Mononuclear cell (primary cell): ENCODE measurements around the gene SAMD14. TPM values are rescaled to one million over a fixed set of nuclear protein-coding genes. Genes with fewer than 3 reads are reported as not detected.

Experiments
- H3K27me3 ChIP-seq: 2 replicates; pipeline ENCODE4 v1.6.0; 2011; ENCODE audit warnings: low read length, control low read depth; ENCODE audit not compliant: insufficient read depth
- H3K4me1 ChIP-seq: 2 replicates; pipeline ENCODE4 v1.5.1; 2011; ENCODE audit warnings: mild to moderate bottlenecking, low read length, control low read depth; ENCODE audit not compliant: insufficient read depth
- H3K4me3 ChIP-seq: 2 replicates; pipeline ENCODE4 v1.5.1; 2011; ENCODE audit warnings: mild to moderate bottlenecking, low read length, moderate library complexity
- H3K9me3 ChIP-seq: 2 replicates; pipeline ENCODE4 v1.5.1; 2011; ENCODE audit warnings: low read depth, mild to moderate bottlenecking, control low read depth, low read length
- total RNA-seq: library from RNA; depleted of rRNA; stranded (reverse); fragments of >200 nt; gene quantifications from one replicate; pipeline ENCODE4 v1.2.3, GENCODE V29; 2012

The SAMD14 gene
- total RNA-seq, 1 donor, result 0.63 TPM

DNA sequence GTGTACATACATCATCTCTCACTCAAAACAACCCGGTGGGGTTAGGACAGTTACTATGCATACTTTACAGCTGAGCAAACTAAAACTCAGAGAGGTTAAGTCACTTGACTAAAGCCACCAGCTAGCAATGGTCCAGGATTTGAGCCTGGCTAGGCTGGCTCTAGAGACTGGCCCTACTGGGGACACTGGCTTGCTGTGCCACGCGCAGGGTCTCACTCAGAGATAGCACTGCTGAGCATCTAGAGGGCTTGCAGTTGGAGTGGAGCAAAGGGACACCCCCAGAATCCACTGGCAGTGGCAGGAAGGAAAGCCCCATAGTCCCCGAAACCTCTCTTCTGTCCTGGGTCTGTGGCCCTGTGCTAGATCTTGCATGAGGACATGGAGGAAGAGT, 11.1 kb downstream of the SAMD14 start:
- Histone ChIP-seq H3K4me1 (peaks cover 11% of the 10 kb centered on the region), H3K27me3 (peaks cover 43% of the 10 kb centered on the region), H3K4me3 (no peak overlapping the region), H3K9me3 (no peaks in the 10 kb centered on the region)

- peaks cover 43% of the 10 kb centered on the region for H3K27me3 ChIP-seq
- H3K9me3 ChIP-seq, result no peaks in the 10 kb centered on the region
- H3K4me1 ChIP-seq, result peaks cover 11% of the 10 kb centered on the region
- H3K4me3 ChIP-seq, result no peak overlapping the region
Observed at GRCh38 chr17:50118076-50118827, 11.7 kb downstream of the SAMD14 start.

DNA sequence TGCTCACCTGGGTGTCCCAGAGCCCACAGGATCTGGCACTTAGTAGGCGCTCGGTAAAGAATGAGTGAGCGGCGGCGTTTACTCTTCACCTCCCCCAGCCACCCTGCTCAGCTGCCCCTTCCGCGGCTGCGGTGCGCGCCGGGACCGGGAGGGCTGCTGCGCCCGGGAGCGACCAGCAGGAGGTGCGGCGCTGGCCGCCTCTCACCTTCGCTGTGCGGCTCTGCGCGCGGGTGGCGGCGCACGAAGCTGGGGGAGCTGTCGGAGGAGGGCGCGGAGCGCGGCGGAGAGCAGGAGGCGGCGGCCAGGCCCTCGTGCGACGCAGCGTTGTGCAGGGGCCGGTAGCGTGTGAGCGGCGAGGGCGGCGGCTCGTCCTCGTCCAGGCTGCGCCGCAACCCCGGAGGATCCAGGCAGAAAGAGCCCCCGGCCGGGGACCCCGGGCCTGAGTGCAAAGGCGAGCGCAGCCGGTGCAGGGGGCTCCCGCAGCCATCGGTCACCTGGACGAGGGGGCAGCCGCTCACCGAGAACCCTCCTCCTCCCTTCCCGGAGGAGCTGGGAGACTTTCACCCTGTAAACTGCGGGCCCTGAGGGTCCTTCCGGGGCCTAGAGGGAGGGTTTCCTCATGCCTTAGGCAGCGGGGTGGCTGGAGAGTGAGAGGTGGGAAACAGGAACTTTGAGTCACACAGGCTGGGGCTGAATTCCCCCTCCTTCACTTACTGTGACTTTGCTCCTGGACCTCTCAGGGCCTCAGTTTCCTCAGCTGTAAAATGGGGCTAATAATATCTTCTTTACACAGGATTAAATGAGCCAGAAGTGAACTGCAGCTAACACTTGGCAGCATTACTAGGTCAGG, 12.5 kb downstream of the SAMD14 start:
- peaks cover 43% of the 10 kb centered on the region for H3K27me3 ChIP-seq

DNA sequence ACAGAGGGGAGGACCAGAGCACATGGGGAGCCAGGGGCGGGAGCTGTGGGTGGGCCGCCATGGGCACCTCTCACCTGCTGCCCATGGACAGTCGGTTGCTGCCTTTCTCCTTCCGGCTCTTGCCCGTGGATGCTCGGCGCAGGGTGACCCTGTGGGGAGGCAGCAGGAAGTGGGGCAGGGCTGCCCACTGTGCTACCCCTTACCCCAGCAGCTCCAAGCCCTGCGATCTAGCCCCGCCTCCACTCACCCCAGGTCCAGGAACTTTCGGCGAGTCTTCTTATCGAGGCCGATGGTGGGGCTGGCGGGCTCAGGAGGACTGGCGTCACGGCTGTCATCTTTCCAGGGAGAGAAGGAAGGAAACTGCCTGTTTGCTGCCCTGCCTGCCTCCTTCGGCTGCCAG, 14.2 kb downstream of the SAMD14 start:
- H3K4me1 ChIP-seq, result peaks cover 11% of the 10 kb centered on the region
- no peak overlapping the region for H3K4me3 ChIP-seq
- H3K27me3 ChIP-seq, result peaks cover 43% of the 10 kb centered on the region
- H3K9me3 ChIP-seq, result no peaks in the 10 kb centered on the region

More for the DNA sequence above, 12.5 kb downstream of the SAMD14 start:
- Histone ChIP-seq H3K4me3 (no peak overlapping the region), H3K4me1 (peaks cover 11% of the 10 kb centered on the region), H3K9me3 (no peaks in the 10 kb centered on the region)

DNA sequence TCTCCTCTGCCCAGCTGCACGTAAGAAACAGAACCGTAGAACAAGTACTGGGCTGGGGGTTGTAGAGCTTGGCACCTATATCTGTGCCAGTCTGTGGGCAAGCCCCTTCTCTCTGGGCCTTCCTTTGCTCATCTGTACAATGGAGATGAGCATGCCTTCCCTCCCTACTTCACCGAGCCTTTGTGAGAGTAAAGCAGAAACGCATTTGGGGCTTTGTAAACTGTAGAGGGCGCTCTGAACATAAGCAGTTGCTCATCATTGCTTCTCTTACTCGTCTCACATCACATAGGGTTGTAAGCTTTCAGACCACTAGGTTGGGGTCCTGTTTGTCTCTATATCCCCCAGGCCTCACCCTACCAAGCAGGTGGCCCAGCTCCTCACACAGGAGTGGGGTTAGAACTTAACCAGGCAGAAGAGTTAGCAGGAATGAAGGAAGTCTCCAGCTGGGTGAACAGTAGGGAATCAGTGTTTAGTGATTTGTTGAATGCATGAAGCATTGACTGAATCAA, 15.1 kb downstream of the SAMD14 start:
- H3K27me3 ChIP-seq, result peaks cover 38% of the 10 kb centered on the region
- peaks cover 11% of the 10 kb centered on the region for H3K4me1 ChIP-seq
- H3K4me3 ChIP-seq, result no peak overlapping the region
- no peaks in the 10 kb centered on the region for H3K9me3 ChIP-seq

DNA sequence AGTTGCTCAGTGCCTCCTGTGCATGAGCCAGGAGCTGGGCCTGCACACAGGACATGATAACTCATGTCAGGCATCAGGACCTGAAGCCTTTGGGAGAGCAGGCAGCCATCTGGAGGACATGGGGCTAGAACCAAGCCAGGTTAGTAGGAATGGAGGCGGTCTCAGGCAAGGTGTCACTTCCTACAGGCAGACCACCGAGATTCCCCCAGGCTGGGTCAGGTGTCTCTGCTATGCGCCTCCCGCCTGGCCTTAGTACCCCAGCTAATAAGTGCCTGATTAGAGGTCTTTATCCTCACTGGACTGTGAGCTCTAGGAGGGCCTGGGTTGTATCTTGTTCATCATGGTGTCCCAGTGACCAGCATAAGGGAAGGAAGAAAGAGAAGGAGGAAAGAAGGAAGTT, 15.6 kb downstream of the SAMD14 start:
- no peak overlapping the region for H3K4me3 ChIP-seq
- H3K9me3 ChIP-seq, result no peaks in the 10 kb centered on the region
- peaks cover 38% of the 10 kb centered on the region for H3K27me3 ChIP-seq
- peaks cover 11% of the 10 kb centered on the region for H3K4me1 ChIP-seq

DNA sequence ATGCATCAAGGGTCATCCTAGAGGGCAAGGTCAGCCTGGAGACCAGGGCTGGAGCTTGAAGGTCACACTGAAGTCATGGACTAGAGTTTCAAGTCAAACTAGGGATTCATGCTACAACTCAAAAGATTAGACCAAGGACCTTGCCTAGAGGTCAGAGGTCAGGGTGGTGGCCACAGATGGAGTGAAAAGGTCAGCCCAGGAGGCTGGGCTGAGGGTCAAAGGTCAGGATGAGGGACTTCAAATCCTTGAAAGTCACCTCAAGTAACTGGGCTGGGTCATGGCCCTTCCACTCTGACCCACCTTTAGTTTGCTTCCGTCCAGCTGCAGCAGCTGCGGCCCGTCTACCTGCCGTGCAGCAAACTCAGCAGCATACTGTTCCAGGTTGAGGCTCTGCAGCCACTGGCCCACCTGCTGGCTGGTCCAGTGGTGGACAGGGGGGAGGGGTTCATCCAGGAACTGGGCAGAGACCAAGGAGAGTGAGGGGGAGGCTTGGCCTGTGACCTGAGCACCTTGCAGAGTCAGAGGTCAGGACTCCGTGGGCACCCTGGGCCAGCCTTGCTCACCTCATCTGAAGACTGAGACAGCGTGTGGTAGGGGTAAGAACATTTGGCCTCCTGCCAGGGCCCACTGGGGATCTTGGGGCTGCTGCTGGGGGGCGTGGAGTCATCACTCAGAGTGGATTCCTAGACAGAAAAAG, 16.2 kb downstream of the SAMD14 start:
- H3K4me1 ChIP-seq, result peaks cover 11% of the 10 kb centered on the region

GRCh38 chr17:50112694-50113093, 17.3 kb downstream of the SAMD14 start:
- Histone ChIP-seq H3K4me1 (peaks cover 10% of the 10 kb centered on the region), H3K4me3 (no peak overlapping the region), H3K9me3 (no peaks in the 10 kb centered on the region), H3K27me3 (peaks cover 25% of the 10 kb centered on the region)

More for the DNA sequence above, 16.2 kb downstream of the SAMD14 start:
- Histone ChIP-seq H3K9me3 (no peaks in the 10 kb centered on the region), H3K4me3 (no peak overlapping the region), H3K27me3 (peaks cover 34% of the 10 kb centered on the region)

GRCh38 chr17:50111673-50112655, 18.0 kb downstream of the SAMD14 start:
- Histone ChIP-seq H3K4me1 (peaks cover 3% of the 10 kb centered on the region), H3K27me3 (peaks cover 18% of the 10 kb centered on the region), H3K9me3 (no peaks in the 10 kb centered on the region), H3K4me3 (no peak overlapping the region)

- Histone ChIP-seq H3K27me3 (peaks cover 9% of the 10 kb centered on the region), H3K9me3 (no peaks in the 10 kb centered on the region), H3K4me3 (no peak overlapping the region), H3K4me1 (no peaks in the 10 kb centered on the region)
Observed at GRCh38 chr17:50110591-50111349, 19.2 kb downstream of the SAMD14 start.

DNA sequence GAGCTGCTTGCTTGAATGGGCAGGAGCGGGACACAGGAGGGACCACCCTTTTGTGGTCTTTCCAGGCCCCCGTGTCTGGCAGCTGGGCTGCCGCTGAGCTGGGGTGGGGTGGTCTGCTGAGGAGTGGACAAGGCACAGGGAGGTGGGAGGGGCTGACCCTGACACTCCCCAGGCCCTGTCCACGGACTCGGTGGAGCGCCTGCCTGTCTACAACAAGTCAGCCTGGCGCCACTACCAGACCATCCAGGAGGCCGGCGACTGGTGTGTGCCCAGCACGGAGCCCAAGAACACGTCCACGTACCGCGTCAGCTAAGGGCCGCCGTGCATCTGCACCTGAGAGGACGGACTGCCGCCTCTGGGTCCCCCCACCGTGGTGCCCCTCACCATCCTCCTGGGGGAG, 20.2 kb downstream of the SAMD14 start:
- no peaks in the 10 kb centered on the region for H3K9me3 ChIP-seq

GRCh38 chr17:50109207-50109606, 20.8 kb downstream of the SAMD14 start:
- Histone ChIP-seq H3K9me3 (no peaks in the 10 kb centered on the region), H3K4me3 (no peak overlapping the region), H3K4me1 (no peaks in the 10 kb centered on the region), H3K27me3 (no peaks in the 10 kb centered on the region)

More for the DNA sequence above, 20.2 kb downstream of the SAMD14 start:
- Histone ChIP-seq H3K4me1 (no peaks in the 10 kb centered on the region), H3K27me3 (no peaks in the 10 kb centered on the region), H3K4me3 (no peak overlapping the region)

DNA sequence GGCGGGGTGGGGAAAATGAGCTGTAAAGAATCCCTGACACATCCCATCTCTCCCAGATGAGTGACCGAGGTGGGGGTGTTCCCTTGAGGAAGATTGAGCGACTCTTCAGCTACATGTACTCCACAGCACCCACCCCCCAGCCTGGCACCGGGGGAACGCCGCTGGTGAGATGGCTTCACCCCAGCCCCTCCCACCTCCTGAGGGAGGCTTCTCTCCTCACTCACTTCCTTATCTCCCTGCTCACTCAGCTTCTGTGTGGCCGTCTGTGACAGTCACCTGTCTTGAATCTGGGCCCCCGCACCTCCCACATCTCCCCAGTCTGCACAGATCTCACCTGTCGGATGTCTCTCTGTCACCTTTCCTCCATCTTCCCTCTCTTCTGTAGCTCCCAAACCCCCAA, 21.4 kb downstream of the SAMD14 start:
- no peaks in the 10 kb centered on the region for H3K9me3 ChIP-seq
- no peaks in the 10 kb centered on the region for H3K4me1 ChIP-seq
- H3K4me3 ChIP-seq, result no peak overlapping the region
- H3K27me3 ChIP-seq, result no peaks in the 10 kb centered on the region
